GM19025 (cell line): Measurements from ENCODE around the gene SMIM35.

Experiments
- ATAC-seq: cut with Tn5 transposase; IDR thresholded peaks from one replicate; pipeline ENCODE4 v1.9.1; 2021; ENCODE audit warnings: mild to moderate bottlenecking, low read depth, moderate library complexity; ENCODE audit not compliant: unreplicated experiment

The SMIM35 gene

GRCh38 chr11:118086913-118087768 lies at the start of gene SMIM35:
TSS of gene SMIM35 (minus strand) at chr11:118086963. CDS start at chr11:118086757, 206 bp downstream.
- no peak for ATAC-seq

GRCh38 chr11:118136341-118136740 lies 49.6 kb upstream of the SMIM35 start:
- ATAC-seq: no peak

- no peak for ATAC-seq
Observed at GRCh38 chr11:118135796-118136165, 49.0 kb upstream of the SMIM35 start.

- no peak for ATAC-seq
Observed at GRCh38 chr11:118135051-118135795, 48.5 kb upstream of the SMIM35 start.

- no peak for ATAC-seq
Observed at GRCh38 chr11:118133816-118134215, 47.1 kb upstream of the SMIM35 start.

- ATAC-seq: no peak
Observed at GRCh38 chr11:118132385-118133151, 45.8 kb upstream of the SMIM35 start.

GRCh38 chr11:118129471-118130172 lies 42.9 kb upstream of the SMIM35 start:
- no peak for ATAC-seq

- no peak for ATAC-seq
Observed at GRCh38 chr11:118128721-118129470, 42.1 kb upstream of the SMIM35 start.

- ATAC-seq: no peak
Observed at GRCh38 chr11:118128310-118128709, 41.5 kb upstream of the SMIM35 start.

GRCh38 chr11:118126082-118126838 lies 39.5 kb upstream of the SMIM35 start:
- ATAC-seq: no peak

- no peak for ATAC-seq
Observed at GRCh38 chr11:118124929-118125535, 38.3 kb upstream of the SMIM35 start.

- no peak for ATAC-seq
Observed at GRCh38 chr11:118120793-118121192, 34.0 kb upstream of the SMIM35 start.

- ATAC-seq: no peak
Observed at GRCh38 chr11:118117790-118118601, 31.2 kb upstream of the SMIM35 start.

GRCh38 chr11:118115048-118115447 lies 28.3 kb upstream of the SMIM35 start:
- no peak for ATAC-seq

GRCh38 chr11:118114266-118114665 lies 27.5 kb upstream of the SMIM35 start:
- no peak for ATAC-seq

- ATAC-seq: no peak
Observed at GRCh38 chr11:118112711-118113430, 26.1 kb upstream of the SMIM35 start.

- ATAC-seq: no peak
Observed at GRCh38 chr11:118111744-118112035, 24.9 kb upstream of the SMIM35 start.
